ENCODE data around the gene RAB11B.
"Not testable (repeated sequence)": the region's sequence is repeated elsewhere in the genome, so short reads cannot be mapped to it uniquely, and the experiment has no call there.

The RAB11B gene

DNA sequence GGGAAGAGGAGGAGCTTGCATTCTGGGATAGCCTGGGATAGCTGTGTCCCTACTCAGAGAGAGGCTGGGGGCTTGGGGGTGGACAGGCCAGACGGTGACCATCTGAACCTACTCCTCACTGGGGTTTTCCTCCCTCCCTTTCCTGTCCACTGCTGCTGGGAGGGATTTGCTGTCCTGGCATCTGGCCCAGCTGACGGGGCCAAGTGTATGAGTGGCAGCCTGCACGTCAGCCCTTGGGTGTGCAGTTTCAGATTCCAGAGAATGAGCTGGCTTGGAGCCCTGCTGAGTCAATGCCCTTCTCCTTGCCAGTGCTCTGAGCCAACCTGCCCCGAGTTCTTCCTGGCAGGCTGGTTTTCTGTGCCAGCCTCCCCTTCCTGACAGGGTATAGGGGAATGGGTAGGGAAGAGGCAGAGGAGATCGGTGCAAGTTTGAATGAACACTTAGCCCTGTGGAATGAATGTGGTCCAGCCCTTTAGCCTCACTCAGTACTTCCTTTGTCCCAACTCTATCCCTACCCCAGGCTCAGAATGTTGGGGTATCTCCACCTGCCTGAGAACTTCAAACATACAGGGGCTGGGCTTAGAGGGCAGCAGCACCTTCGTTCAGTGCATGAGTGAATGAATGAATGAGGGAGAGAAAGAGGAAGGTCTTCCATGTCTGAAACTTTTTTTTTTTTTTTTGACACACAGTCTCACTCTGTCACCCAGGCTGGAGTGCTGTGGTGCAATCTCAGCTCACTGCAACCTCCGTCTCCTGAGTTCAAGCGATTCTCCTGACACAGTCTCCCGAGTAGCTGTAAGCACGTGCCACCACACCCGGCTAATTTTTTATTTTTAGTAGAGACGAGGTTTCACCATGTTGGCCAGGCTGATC is 28.0 kb upstream of the RAB11B start:
- H3K4me3 Mint-ChIP-seq: no peak overlapping the region
- no peak for DNase-seq (ENCODE audit: low spot score in 2 of 2)
- no peaks in the 10 kb centered on the region for H3K36me3 Mint-ChIP-seq
- no peaks in the 10 kb centered on the region for H3K9me3 Mint-ChIP-seq
- no peak overlapping the region for H3K27ac Mint-ChIP-seq
- ATAC-seq (ENCODE audit: low read depth): no peak
- H3K27me3 Mint-ChIP-seq: peaks cover 21% of the 10 kb centered on the region
- peaks cover 10% of the 10 kb centered on the region for H3K4me1 Mint-ChIP-seq

DNA sequence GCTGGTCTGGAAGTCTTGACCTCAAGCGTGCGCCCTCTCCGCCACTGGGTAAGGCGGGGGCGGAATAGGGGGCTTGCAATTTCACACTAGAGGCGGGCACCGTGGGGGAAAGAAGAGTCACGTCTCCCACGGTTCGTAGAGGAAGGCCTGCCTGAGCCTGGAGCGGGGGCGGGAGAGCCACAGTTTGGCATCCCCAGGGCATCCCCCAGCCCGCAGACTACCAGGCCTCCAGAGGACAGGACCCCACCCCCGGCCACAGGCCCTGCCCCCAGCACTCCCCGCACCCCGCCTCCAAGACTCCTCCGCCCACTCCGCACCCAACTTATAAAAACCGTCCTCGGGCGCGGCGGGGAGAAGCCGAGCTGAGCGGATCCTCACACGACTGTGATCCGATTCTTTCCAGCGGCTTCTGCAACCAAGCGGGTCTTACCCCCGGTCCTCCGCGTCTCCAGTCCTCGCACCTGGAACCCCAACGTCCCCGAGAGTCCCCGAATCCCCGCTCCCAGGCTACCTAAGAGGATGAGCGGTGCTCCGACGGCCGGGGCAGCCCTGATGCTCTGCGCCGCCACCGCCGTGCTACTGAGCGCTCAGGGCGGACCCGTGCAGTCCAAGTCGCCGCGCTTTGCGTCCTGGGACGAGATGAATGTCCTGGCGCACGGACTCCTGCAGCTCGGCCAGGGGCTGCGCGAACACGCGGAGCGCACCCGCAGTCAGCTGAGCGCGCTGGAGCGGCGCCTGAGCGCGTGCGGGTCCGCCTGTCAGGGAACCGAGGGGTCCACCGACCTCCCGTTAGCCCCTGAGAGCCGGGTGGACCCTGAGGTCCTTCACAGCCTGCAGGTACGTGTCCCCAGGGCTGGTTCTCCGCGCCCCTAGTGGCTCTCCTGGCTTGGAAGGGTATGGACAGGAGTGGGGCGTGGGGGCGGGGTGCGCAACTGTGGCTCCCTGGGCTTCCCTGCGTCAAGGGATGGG is 26.1 kb upstream of the RAB11B start, which contains the start of gene ANGPTL4:
Gene ANGPTL4 (plus strand): TSS at position 353 of the 969 bp plus-strand sequence. CDS start 167 bp downstream, at position 520.
- no peak within 1 kb of the TSS for H3K27ac Mint-ChIP-seq
- H3K4me1 Mint-ChIP-seq: peaks cover 13% of the 10 kb centered on the region
- ATAC-seq (ENCODE audit: low read depth) (peak; percentile 42), DNase-seq (ENCODE audit: low spot score in 2 of 2) (no peak)
- no peaks in the 10 kb centered on the region for H3K36me3 Mint-ChIP-seq
- H3K27me3 Mint-ChIP-seq: peaks cover 30% of the 10 kb centered on the region
- peak within 1 kb of the TSS; percentile 58 for H3K4me3 Mint-ChIP-seq
- H3K9me3 Mint-ChIP-seq: no peaks in the 10 kb centered on the region

DNA sequence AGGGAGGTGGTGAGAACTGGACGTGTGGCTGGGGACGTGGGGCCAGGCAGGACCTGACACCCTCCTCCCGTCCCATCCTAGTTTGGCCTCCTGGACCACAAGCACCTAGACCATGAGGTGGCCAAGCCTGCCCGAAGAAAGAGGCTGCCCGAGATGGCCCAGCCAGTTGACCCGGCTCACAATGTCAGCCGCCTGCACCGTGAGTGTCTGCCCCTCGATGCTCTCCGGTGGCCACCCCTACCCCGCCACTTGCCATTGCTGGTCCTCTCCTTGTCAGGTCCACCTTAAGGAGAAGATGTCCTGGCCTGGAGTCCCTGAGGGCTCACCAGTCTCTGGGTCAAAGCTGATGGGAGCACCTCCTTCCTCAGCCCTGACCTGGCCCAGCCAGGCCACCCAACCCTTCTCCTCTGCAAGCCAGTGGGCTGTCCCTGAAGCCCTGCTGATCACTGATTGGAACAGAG is 24.0 kb upstream of the RAB11B start:
- Mint-ChIP-seq H3K36me3 (no peaks in the 10 kb centered on the region), H3K27me3 (peaks cover 29% of the 10 kb centered on the region)

DNA sequence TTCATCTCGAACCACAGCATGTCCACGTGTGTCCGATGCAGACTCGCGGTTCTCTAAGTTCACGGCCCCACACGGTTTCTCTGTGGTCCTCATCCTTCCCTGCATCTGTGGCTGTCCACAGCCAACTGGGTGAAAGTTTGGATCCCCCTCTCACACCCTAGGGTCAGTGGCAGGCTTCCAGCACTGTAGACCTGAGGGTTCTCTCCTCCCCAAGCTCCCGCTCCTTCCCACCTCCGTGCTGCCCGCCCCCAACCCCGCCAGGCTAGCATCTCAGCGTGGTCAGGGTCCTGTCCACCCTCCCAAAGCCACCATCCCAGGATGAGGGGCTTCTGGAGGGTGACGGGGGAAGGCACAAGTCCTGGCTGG is 23.2 kb upstream of the RAB11B start:
- DNase-seq (ENCODE audit: low spot score in 2 of 2): no peak
- Mint-ChIP-seq H3K27ac (no peak overlapping the region), H3K27me3 (peaks cover 27% of the 10 kb centered on the region), H3K36me3 (no peaks in the 10 kb centered on the region), H3K4me3 (no peak overlapping the region), H3K4me1 (peaks cover 13% of the 10 kb centered on the region), H3K9me3 (no peaks in the 10 kb centered on the region)
- no peak for ATAC-seq (ENCODE audit: low read depth)

More for the DNA sequence above, 24.0 kb upstream of the RAB11B start:
- Mint-ChIP-seq H3K27ac (no peak overlapping the region), H3K4me1 (peaks cover 13% of the 10 kb centered on the region), H3K9me3 (no peaks in the 10 kb centered on the region), H3K4me3 (no peak overlapping the region)
- ATAC-seq (ENCODE audit: low read depth) (no peak), DNase-seq (ENCODE audit: low spot score in 2 of 2) (no peak)

DNA sequence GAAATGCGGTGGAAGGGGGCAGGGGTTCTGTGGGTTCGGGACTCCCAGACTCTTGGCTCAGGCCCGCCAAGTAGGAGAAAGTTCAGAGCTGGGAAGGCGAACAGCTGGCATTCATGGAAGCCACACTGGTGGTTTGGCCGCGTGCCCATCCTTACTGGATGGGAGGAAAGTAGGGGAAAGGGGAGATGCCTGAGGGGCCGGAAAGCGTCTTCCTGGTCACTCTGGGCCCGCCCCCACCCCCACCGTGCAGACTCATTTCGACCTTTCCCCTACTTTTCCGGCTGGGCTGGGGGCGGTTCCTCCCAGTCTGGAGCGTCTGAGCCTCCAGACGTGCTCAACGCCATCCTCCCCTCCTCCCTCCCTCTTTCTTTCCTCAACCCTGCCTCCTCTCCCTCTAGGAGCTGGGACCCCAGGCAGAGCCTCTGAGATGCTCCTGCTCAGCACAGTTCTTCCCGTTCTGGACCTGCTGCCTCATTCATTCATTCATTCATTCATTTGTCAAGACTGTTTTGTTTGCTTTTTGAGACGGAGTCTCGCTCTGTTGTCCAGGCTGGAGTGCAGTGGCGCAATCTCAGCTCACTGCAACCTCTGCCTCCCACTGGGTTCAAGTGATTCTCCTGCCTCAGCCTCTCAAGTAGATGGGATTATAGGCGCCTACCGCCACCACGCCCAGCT is 22.7 kb upstream of the RAB11B start:
- Mint-ChIP-seq H3K4me1 (peaks cover 13% of the 10 kb centered on the region), H3K36me3 (no peaks in the 10 kb centered on the region), H3K9me3 (no peaks in the 10 kb centered on the region), H3K27ac (no peak overlapping the region), H3K4me3 (no peak overlapping the region), H3K27me3 (peaks cover 27% of the 10 kb centered on the region)
- DNase-seq (ENCODE audit: low spot score in 2 of 2) (no peak), ATAC-seq (ENCODE audit: low read depth) (no peak)

DNA sequence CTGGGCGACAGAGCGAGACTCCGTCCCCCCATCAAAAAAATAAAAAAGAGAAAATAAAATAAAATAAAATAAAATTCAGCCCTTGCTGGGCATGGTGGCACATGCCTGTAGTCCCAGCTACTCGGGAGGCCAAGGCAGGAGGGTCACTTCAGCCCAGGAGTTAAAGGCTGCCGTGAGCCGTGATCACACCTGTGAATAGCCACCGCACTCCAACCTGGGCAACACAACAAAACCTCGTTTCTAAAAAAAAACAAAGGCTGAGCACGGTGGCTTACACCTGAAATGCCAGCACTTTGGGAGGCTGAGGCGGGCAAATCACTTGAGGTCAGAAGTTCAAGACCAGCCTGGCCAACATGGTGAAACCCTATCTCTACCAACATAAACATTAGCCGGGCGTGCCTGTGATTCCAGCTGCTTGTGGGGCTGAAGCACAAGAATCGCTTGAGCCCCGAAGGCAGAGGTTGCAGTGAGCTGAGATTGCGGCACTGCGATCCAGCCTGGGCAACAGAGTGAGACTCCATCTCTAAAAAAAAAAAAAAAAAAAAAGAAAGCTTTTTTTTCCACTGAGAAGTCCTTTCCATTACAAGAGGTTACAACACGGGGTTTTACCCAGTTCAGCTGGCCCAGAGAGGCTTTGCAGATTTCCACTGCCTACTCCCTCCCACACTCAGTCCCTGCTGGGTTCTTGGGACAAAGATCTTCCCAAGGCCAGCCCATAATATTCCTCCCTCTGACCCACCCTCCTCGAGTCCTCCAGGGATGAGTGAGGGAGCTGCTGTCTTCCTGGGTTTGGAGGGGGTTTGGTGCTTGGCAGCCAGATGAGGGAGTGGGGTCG is 19.8 kb upstream of the RAB11B start:
- Mint-ChIP-seq H3K4me3 (no peak overlapping the region), H3K9me3 (no peaks in the 10 kb centered on the region), H3K27ac (no peak overlapping the region), H3K4me1 (peaks cover 3% of the 10 kb centered on the region), H3K27me3 (peaks cover 18% of the 10 kb centered on the region), H3K36me3 (no peaks in the 10 kb centered on the region)
- ATAC-seq (ENCODE audit: low read depth) (no peak), DNase-seq (ENCODE audit: low spot score in 2 of 2) (no peak)

DNA sequence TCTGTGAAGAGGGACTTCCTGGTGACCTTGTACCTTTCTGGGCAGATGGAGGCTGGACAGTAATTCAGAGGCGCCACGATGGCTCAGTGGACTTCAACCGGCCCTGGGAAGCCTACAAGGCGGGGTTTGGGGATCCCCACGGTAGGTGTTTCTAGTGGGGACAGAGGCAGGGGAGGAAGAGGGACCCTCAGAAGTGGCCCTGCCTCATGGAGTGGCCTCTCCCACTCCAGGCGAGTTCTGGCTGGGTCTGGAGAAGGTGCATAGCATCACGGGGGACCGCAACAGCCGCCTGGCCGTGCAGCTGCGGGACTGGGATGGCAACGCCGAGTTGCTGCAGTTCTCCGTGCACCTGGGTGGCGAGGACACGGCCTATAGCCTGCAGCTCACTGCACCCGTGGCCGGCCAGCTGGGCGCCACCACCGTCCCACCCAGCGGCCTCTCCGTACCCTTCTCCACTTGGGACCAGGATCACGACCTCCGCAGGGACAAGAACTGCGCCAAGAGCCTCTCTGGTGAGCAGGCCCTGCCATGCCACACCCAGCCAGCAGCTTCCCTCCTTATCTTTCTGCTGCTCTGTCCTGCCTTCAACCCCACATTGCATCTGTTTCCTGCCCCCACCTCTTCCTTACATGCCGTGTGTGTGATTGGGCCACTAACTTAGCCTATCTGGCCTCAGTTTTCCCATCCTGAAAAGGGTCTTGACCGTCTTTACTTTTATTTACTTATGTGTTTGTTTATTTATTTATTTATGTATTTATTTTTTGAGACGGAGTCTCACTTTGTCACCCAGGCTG is 19.0 kb upstream of the RAB11B start:
- peaks cover 16% of the 10 kb centered on the region for H3K27me3 Mint-ChIP-seq
- no peak overlapping the region for H3K4me3 Mint-ChIP-seq
- ATAC-seq (ENCODE audit: low read depth): no peak
- no peak overlapping the region for H3K27ac Mint-ChIP-seq
- DNase-seq (ENCODE audit: low spot score in 2 of 2): no peak
- no peaks in the 10 kb centered on the region for H3K9me3 Mint-ChIP-seq
- H3K4me1 Mint-ChIP-seq: peaks cover 3% of the 10 kb centered on the region
- no peaks in the 10 kb centered on the region for H3K36me3 Mint-ChIP-seq

DNA sequence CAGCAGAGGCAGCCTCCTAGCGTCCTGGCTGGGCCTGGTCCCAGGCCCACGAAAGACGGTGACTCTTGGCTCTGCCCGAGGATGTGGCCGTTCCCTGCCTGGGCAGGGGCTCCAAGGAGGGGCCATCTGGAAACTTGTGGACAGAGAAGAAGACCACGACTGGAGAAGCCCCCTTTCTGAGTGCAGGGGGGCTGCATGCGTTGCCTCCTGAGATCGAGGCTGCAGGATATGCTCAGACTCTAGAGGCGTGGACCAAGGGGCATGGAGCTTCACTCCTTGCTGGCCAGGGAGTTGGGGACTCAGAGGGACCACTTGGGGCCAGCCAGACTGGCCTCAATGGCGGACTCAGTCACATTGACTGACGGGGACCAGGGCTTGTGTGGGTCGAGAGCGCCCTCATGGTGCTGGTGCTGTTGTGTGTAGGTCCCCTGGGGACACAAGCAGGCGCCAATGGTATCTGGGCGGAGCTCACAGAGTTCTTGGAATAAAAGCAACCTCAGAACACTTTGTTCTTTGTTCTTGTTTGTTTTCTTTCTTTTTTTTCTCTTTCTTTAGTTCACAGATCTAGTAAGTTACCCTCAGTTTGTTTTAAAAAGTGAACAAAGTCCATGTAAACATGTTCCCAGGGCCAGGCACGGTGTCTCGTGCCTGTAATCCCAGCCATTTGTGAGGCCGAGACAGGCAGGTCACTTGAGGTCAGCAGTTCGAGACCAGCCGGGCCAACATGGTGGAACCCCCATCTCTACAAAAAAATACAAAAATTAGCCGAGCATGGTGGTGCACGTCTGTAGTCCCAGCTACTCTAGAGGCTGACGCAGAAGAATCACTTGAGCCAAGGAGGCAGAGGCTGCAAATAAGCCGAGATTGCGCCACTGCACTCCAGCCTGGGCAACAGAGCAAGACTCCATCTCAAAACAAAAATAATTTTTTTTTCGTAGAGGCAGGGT is 16.0 kb upstream of the RAB11B start:
- Mint-ChIP-seq H3K4me1 (no peaks in the 10 kb centered on the region), H3K27ac (no peak overlapping the region), H3K4me3 (no peak overlapping the region)

DNA sequence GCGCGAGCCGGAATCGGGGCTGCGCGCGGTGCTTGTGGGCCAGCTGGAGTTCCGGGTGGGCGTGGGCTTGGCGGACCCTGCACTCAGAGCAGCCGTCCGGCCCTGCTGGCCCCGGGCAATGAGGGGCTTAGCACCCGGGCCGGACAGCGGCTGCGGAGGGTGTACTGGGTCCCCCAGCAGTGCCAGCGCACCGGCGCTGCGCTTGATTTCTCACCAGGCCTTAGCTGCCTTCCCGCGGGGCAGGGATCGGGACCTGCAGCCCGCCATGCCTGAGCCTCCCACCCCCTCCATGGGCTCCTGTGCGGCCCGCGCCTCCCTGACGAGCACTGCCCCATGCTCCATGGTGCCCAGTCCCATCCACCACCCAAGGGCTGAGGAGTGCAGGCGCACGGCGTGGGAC is 14.4 kb upstream of the RAB11B start:
- not testable (repeated sequence) for H3K27me3 Mint-ChIP-seq; H3K27ac Mint-ChIP-seq; H3K4me3 Mint-ChIP-seq; ATAC-seq (ENCODE audit: low read depth); DNase-seq (ENCODE audit: low spot score in 2 of 2); H3K9me3 Mint-ChIP-seq; H3K4me1 Mint-ChIP-seq
- peaks cover 18% of the 10 kb centered on the region for H3K36me3 Mint-ChIP-seq

More for the DNA sequence above, 16.0 kb upstream of the RAB11B start:
- no peak for ATAC-seq (ENCODE audit: low read depth)
- DNase-seq (ENCODE audit: low spot score in 2 of 2): no peak
- no peaks in the 10 kb centered on the region for H3K27me3 Mint-ChIP-seq
- H3K9me3 Mint-ChIP-seq: no peaks in the 10 kb centered on the region
- peaks cover 10% of the 10 kb centered on the region for H3K36me3 Mint-ChIP-seq

DNA sequence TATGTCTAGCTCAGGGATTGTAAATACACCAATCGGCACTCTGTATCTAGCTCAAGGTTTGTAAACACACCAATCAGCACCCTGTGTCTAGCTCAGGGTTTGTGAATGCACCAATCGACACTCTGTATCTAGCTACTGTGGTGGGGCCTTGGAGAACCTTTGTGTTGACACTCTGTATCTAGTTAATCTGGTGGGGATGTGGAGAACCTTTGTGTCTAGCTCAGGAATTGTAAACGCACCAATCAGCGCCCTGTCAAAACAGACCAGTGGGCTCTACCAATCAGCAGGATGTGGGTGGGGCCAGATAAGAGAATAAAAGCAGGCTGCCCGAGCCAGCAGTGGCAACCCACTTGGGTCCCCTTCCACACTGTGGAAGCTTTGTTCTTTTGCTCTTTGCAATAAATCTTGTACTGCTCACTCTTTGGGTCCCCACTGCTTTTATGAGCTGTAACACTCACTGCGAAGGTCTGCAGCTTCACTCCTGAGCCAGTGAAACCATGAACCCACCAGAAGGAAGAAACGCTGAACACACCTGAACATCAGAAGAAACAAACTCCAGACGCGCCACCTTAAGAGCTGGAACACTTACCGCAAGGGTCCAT is 13.7 kb upstream of the RAB11B start:
- not testable (repeated sequence) for H3K27ac Mint-ChIP-seq; ATAC-seq (ENCODE audit: low read depth)
- H3K36me3 Mint-ChIP-seq: peaks cover 18% of the 10 kb centered on the region

DNA sequence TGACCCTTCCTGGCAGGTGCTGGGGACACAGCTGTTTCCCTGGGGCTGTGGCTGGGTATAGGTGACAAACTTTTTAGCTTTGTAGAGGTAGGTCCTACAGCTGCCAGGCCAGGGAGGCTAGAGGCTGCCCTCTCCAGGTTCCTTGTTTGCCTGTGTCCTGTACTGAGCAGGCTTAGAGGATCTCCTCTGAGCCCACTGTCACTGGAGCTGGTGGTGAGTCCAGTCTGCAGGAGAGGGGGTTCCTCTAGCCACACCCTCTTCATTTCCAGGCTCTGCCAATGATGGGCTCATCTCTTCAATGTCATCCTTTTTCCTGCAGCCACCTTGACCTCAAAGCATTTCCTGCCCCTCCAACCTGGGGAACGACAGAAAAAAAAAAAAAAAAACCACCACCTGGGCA is 12.6 kb upstream of the RAB11B start:
- no peak overlapping the region for H3K4me3 Mint-ChIP-seq
- no peak for DNase-seq (ENCODE audit: low spot score in 2 of 2)
- no peak for ATAC-seq (ENCODE audit: low read depth)
- no peaks in the 10 kb centered on the region for H3K27me3 Mint-ChIP-seq
- peaks cover 18% of the 10 kb centered on the region for H3K36me3 Mint-ChIP-seq
- no peak overlapping the region for H3K27ac Mint-ChIP-seq
- peaks cover 2% of the 10 kb centered on the region for H3K9me3 Mint-ChIP-seq
- H3K4me1 Mint-ChIP-seq: no peaks in the 10 kb centered on the region

More for the DNA sequence above, 13.7 kb upstream of the RAB11B start:
- not testable (repeated sequence) for H3K27me3 Mint-ChIP-seq; DNase-seq (ENCODE audit: low spot score in 2 of 2); H3K4me3 Mint-ChIP-seq; H3K4me1 Mint-ChIP-seq; H3K9me3 Mint-ChIP-seq

Data from memory B cell (primary cell).